HepG2 (cell line): Measurements from ENCODE around the gene EGFR.

ENCODE experiments used
- EZH2 ChIP-seq: conservative IDR thresholded peaks from 2 replicates; pipeline ENCODE4 v1.6.1; 2012; ENCODE audit warnings: mild to moderate bottlenecking, low read depth, low read length, moderate library complexity
- HIVEP1 ChIP-seq: sonication (generic); formaldehyde crosslinking; IDR thresholded peaks from 2 replicates; pipeline ENCODE4 v1.4.0; 2020; ENCODE audit warnings: mild to moderate bottlenecking, missing genetic modification reagents
- ISL2 ChIP-seq: sonication (generic); formaldehyde crosslinking; IDR thresholded peaks from 2 replicates; pipeline ENCODE4 v1.5.0; 2020; ENCODE audit warnings: missing genetic modification reagents
- RAD51 ChIP-seq: fragments of 450-650 bp; IDR thresholded peaks from 2 replicates; pipeline ENCODE4 v1.6.1; 2016; ENCODE audit warnings: borderline replicate concordance
- ZNF468 ChIP-seq: sonication (generic); formaldehyde crosslinking; IDR thresholded peaks from 2 replicates; pipeline ENCODE4 v1.8.0; 2022; ENCODE audit warnings: mild to moderate bottlenecking, moderate library complexity, missing genetic modification reagents
- TF ChIP-seq, protein P1 (sequence below): sonication (generic); formaldehyde crosslinking; IDR thresholded peaks from 2 replicates; pipeline ENCODE4 v1.4.0; 2020; ENCODE audit warnings: low read depth, missing genetic modification reagents

DNA sequence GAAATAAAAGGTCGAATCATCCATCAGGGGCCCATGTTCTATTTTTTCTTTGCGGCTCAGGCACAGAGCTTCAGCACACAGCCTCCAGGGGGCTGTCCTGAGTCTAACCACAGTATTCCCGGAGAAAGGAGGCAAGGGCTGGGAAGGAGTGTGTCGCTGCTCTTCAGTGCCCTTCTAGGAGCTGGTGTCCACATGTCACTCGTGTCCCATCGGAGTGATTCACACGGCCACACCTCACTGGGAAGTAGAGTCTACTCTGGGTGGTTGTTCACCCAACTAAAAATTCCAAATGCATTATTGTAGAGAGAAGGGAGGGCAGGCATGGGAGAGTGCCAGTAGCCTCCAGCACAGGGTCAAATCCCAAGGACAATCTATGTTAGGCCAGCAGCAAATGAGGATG is 231.5 kb downstream of the EGFR start:
- TF ChIP-seq ZNF468 (CRISPR knock-in tag) = no peak
- no peak for TF ChIP-seq EZH2
- no peak for TF ChIP-seq ISL2
- TF ChIP-seq, protein P1, sequence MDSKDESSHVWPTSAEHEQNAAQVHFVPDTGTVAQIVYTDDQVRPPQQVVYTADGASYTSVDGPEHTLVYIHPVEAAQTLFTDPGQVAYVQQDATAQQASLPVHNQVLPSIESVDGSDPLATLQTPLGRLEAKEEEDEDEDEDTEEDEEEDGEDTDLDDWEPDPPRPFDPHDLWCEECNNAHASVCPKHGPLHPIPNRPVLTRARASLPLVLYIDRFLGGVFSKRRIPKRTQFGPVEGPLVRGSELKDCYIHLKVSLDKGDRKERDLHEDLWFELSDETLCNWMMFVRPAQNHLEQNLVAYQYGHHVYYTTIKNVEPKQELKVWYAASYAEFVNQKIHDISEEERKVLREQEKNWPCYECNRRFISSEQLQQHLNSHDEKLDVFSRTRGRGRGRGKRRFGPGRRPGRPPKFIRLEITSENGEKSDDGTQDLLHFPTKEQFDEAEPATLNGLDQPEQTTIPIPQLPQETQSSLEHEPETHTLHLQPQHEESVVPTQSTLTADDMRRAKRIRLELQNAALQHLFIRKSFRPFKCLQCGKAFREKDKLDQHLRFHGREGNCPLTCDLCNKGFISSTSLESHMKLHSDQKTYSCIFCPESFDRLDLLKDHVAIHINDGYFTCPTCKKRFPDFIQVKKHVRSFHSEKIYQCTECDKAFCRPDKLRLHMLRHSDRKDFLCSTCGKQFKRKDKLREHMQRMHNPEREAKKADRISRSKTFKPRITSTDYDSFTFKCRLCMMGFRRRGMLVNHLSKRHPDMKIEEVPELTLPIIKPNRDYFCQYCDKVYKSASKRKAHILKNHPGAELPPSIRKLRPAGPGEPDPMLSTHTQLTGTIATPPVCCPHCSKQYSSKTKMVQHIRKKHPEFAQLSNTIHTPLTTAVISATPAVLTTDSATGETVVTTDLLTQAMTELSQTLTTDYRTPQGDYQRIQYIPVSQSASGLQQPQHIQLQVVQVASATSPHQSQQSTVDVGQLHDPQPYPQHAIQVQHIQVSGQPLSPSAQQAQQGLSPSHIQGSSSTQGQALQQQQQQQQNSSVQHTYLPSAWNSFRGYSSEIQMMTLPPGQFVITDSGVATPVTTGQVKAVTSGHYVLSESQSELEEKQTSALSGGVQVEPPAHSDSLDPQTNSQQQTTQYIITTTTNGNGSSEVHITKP = no peak
- TF ChIP-seq HIVEP1 (CRISPR knock-in tag) = no peak
- TF ChIP-seq RAD51 = no peak
